ENCODE results near the gene DOK5. TPM values are rescaled to one million over a fixed set of nuclear protein-coding genes. Genes with fewer than 3 reads are reported as not detected.

DOK5 gene
- total and polyA plus RNA-seq, 2 of the 8 experiments (the other 6 are each of a cell fraction or from before 2014, with no cell fraction given) = 8.9 to 15.0 TPM

DNA sequence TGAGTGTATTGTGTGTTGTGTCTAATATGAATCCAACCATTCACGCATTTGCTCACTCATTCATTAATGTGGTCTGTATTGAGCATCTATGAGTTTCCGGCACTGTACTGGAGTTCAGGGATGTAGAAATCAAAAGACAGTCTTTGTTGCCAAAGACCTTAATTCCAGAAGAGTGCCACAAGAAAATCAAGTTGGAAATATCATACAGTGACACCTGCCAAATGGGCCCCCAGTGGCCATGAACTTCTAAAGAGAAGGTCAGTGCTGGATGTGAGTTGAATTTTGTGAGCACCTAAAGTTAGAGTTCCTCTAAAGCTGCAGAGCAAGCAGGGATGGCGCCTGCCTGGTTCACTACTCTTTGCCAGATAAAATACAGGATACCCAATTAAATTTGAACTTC lies 175.9 kb downstream of the DOK5 start (continued):
- TF ChIP-seq RAD21 (IDR thresholded peaks at IDR 0.05 in 1 of 2, conservative IDR thresholded peaks at IDR 0.05 in 1 of 2; ENCODE audit: low read depth in 2 of 2, low read length in 2 of 2) (no peak), POLR2A (IDR thresholded peaks at IDR 0.05; ENCODE audit: control extremely low read depth in 1 of 2, low read depth in 2 of 2, low read length in 2 of 2) (no peak), SP1 (IDR thresholded peaks at IDR 0.05; ENCODE audit: low read depth, low read length) (no peak), NANOG (IDR thresholded peaks at IDR 0.05; ENCODE audit: insufficient read depth, low read depth, low read length, poor library complexity, severe bottlenecking) (no peak), YY1 (IDR thresholded peaks at IDR 0.05; ENCODE audit: low read depth, low read length) (no peak), BCL11A (IDR thresholded peaks at IDR 0.05; ENCODE audit: low read depth in 2 of 2, low read length in 2 of 2) (no peak)
- TF ChIP-seq, protein P1, sequence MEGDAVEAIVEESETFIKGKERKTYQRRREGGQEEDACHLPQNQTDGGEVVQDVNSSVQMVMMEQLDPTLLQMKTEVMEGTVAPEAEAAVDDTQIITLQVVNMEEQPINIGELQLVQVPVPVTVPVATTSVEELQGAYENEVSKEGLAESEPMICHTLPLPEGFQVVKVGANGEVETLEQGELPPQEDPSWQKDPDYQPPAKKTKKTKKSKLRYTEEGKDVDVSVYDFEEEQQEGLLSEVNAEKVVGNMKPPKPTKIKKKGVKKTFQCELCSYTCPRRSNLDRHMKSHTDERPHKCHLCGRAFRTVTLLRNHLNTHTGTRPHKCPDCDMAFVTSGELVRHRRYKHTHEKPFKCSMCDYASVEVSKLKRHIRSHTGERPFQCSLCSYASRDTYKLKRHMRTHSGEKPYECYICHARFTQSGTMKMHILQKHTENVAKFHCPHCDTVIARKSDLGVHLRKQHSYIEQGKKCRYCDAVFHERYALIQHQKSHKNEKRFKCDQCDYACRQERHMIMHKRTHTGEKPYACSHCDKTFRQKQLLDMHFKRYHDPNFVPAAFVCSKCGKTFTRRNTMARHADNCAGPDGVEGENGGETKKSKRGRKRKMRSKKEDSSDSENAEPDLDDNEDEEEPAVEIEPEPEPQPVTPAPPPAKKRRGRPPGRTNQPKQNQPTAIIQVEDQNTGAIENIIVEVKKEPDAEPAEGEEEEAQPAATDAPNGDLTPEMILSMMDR (IDR thresholded peaks at IDR 0.05; ENCODE audit: control extremely low read depth in 1 of 3, insufficient read depth in 1 of 3, low read depth in 1 of 3, low read length in 3 of 3) = no peak
